Measurements from ENCODE around the gene KLHL18. TPM values are rescaled to one million over a fixed set of nuclear protein-coding genes. Genes with fewer than 3 reads are reported as not detected.

The KLHL18 gene
- total RNA-seq, 1 donor from 2014 or later = 26.3 TPM

DNA sequence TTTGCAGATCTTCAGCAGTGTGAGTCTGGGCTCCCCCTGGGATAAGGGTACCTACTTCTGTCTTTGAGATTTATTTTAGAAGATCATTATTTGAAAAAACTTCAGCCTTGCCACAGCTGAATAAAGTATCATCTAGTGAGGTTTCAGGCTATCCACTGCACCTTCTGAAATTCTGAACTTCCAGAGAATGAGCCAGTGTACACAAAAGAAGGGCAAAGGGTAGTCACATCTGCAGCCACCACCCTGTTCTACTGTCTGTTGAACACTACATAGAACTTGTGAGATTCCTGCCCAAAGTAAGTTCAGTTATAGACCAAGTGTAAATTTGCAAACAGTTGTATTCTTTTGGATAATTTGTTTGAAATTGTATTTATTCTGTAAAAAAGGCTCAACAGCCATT, 60.1 kb downstream of the KLHL18 start:
- Histone ChIP-seq H3K36me3 (ENCODE audit: control insufficient read depth, insufficient read depth, low read length) (no peaks in the 10 kb centered on the region), H3K27me3 (ENCODE audit: control insufficient read depth, insufficient read depth, low read length) (no peaks in the 10 kb centered on the region), H3K4me3 (ENCODE audit: low read depth, low read length) (no peak overlapping the region)
- DNase-seq (ENCODE audit: low read depth) = no peak
- TF ChIP-seq, protein P1, sequence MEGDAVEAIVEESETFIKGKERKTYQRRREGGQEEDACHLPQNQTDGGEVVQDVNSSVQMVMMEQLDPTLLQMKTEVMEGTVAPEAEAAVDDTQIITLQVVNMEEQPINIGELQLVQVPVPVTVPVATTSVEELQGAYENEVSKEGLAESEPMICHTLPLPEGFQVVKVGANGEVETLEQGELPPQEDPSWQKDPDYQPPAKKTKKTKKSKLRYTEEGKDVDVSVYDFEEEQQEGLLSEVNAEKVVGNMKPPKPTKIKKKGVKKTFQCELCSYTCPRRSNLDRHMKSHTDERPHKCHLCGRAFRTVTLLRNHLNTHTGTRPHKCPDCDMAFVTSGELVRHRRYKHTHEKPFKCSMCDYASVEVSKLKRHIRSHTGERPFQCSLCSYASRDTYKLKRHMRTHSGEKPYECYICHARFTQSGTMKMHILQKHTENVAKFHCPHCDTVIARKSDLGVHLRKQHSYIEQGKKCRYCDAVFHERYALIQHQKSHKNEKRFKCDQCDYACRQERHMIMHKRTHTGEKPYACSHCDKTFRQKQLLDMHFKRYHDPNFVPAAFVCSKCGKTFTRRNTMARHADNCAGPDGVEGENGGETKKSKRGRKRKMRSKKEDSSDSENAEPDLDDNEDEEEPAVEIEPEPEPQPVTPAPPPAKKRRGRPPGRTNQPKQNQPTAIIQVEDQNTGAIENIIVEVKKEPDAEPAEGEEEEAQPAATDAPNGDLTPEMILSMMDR (IDR thresholded peaks at IDR 0.05; ENCODE audit: insufficient read depth, low read length, poor library complexity, severe bottlenecking) = no peak

DNA sequence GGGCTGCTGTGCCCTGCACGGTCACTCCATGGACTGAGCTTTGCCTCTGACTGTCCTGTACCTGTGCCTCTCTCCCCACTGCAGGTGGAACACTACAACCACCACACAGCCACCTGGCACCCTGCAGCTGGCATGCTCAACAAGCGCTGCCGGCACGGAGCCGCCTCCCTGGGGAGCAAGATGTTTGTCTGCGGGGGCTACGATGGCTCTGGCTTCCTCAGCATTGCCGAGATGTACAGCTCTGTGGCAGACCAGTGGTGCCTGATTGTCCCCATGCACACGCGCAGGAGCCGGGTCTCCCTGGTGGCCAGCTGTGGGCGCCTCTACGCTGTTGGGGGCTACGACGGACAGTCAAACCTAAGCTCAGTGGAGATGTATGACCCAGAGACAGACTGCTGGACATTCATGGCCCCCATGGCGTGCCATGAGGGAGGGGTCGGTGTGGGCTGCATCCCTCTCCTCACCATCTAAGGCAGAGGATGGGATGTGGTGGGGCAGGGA, 60.8 kb downstream of the KLHL18 start:
- TF ChIP-seq, protein P1 (IDR thresholded peaks at IDR 0.05; ENCODE audit: insufficient read depth, low read length, poor library complexity, severe bottlenecking) = no peak
- H3K36me3 ChIP-seq (ENCODE audit: control insufficient read depth, insufficient read depth, low read length) = no peaks in the 10 kb centered on the region
- DNase-seq (ENCODE audit: low read depth) = no peak
- H3K4me3 ChIP-seq (ENCODE audit: low read depth, low read length) = no peak overlapping the region
- no peaks in the 10 kb centered on the region for H3K27me3 ChIP-seq (ENCODE audit: control insufficient read depth, insufficient read depth, low read length)

DNA sequence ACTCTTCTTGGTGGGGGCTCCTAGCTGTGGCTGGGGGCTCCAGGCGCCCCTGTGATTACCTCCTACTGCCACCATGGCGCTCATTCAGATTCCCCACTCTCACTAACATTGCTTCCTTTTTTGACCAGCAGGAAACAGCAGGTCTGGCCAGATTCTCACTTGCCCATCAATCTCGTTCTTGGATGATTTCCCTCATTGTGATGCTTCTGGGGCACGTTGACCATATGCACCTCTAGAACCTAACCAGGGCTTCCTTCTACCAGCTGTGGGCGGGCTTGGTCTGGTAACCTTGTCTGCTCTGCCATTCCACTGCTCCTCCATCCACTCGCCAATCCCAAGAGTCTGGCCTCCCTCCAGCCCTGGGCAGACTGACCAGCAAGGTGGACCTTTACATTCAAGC, 62.2 kb downstream of the KLHL18 start:
- no peaks in the 10 kb centered on the region for H3K36me3 ChIP-seq (ENCODE audit: control insufficient read depth, insufficient read depth, low read length)
- DNase-seq (ENCODE audit: low read depth) = no peak

DNA sequence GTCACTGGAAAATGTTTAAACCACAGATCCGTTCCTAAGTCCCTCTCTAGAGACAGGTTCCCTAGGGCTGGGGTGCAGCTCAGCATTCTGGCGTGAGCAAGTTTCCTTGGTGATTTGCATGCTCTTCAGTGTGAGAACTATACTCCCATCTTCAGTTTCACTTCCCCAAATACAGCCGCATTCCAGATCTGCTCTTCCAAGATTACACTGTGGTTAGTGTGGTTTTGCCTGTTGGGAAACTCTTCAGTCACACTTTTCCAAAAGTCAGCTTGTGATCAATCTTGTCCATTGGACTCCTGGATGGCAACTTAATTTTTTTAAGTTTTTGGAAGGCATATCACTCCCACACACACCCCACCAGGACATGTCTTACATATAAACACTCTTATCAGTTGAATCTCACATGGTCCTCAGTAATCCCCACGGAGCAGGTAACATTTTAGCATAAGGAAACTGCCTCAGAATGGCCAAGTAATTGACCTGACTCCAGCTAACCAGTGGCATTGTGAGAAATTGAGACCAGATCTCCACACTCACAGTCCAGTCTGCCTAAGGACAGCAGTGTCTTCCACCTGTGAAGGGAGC, 64.6 kb downstream of the KLHL18 start:
- H3K36me3 ChIP-seq (ENCODE audit: control insufficient read depth, insufficient read depth, low read length) = no peaks in the 10 kb centered on the region
- H3K27me3 ChIP-seq (ENCODE audit: control insufficient read depth, insufficient read depth, low read length) = no peaks in the 10 kb centered on the region
- no peak for DNase-seq (ENCODE audit: low read depth)
- TF ChIP-seq, protein P1 (IDR thresholded peaks at IDR 0.05; ENCODE audit: insufficient read depth, low read length, poor library complexity, severe bottlenecking) = no peak
- H3K4me3 ChIP-seq (ENCODE audit: low read depth, low read length) = no peak overlapping the region

More for the DNA sequence above, 62.2 kb downstream of the KLHL18 start:
- Histone ChIP-seq H3K4me3 (ENCODE audit: low read depth, low read length) (no peak overlapping the region), H3K27me3 (ENCODE audit: control insufficient read depth, insufficient read depth, low read length) (no peaks in the 10 kb centered on the region)
- TF ChIP-seq, protein P1 (IDR thresholded peaks at IDR 0.05; ENCODE audit: insufficient read depth, low read length, poor library complexity, severe bottlenecking) = no peak

DNA sequence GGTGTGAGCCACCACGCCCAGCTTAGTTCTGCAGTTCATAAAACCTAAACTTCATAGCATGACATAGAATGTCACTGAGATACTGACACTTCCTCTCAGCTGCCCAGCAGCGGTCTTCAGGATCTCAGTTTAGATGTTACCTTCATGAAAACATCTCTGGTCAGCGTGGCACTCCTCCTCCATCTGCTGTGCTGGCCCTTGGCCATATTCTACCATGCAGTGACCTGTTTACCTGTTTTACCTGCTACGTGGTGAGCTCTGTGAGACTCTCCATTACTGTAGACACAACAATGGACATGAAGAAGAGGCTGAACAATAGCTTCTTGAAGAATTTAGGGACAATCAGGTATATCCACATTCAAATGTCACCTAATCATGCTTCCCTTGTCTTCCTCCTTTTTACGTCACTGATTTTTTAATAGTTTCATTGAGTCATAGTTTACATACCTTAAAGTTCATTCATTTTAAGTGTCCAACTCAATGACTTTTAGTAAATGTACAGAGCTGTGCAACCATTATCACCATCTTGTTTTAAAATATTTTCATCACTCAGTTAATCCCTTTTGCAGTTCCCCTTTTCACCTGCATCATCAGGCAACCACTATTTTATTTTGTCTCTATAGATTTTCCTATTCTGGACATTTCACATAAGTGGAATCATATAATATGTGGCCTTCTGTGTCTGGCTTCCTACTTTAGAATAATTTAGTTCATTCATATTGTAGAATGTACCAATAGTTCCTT, 65.8 kb downstream of the KLHL18 start:
- H3K4me3 ChIP-seq (ENCODE audit: low read depth, low read length) = no peak overlapping the region

More for the DNA sequence above, 65.8 kb downstream of the KLHL18 start:
- DNase-seq (ENCODE audit: low read depth) = no peak
- no peaks in the 10 kb centered on the region for H3K27me3 ChIP-seq (ENCODE audit: control insufficient read depth, insufficient read depth, low read length)
- TF ChIP-seq, protein P1 (IDR thresholded peaks at IDR 0.05; ENCODE audit: insufficient read depth, low read length, poor library complexity, severe bottlenecking) = no peak
- H3K36me3 ChIP-seq (ENCODE audit: control insufficient read depth, insufficient read depth, low read length) = no peaks in the 10 kb centered on the region

Measured in kidney epithelial cell (primary cell).